Nephron progenitor cell (in vitro differentiated cells): ENCODE results near the gene TLE3.

ENCODE experiments used
- DNase-seq: peaks from one replicate; pipeline ENCODE4 v3.0.0; 2021
- H3K27ac Mint-ChIP-seq: 2 replicates; pipeline ENCODE4 v1.8.0; 2021; ENCODE audit warnings: mild to moderate bottlenecking, moderate library complexity, mixed read lengths
- H3K27me3 Mint-ChIP-seq: 2 replicates; pipeline ENCODE4 v1.8.0; 2021; ENCODE audit warnings: mild to moderate bottlenecking, low read depth, mixed read lengths; ENCODE audit not compliant: poor library complexity
- H3K36me3 Mint-ChIP-seq: 2 replicates; pipeline ENCODE4 v1.8.0; 2021; ENCODE audit warnings: low read depth, mixed read lengths
- H3K4me1 Mint-ChIP-seq: 2 replicates; pipeline ENCODE4 v1.8.0; 2021; ENCODE audit warnings: mixed read lengths
- H3K4me3 Mint-ChIP-seq: 2 replicates; pipeline ENCODE4 v1.8.0; 2021; ENCODE audit warnings: mild to moderate bottlenecking, moderate library complexity, mixed read lengths
- H3K9me3 Mint-ChIP-seq: 2 replicates; pipeline ENCODE4 v1.8.0; 2021; ENCODE audit warnings: mild to moderate bottlenecking, moderate library complexity, mixed read lengths
- TF ChIP-seq, protein P1 (sequence below): fragments of 200-600 bp; sonication (generic); IDR thresholded peaks from 2 replicates; pipeline ENCODE4 v1.5.0; 2021; ENCODE audit warnings: antibody characterized with exemption

TLE3 gene

DNA sequence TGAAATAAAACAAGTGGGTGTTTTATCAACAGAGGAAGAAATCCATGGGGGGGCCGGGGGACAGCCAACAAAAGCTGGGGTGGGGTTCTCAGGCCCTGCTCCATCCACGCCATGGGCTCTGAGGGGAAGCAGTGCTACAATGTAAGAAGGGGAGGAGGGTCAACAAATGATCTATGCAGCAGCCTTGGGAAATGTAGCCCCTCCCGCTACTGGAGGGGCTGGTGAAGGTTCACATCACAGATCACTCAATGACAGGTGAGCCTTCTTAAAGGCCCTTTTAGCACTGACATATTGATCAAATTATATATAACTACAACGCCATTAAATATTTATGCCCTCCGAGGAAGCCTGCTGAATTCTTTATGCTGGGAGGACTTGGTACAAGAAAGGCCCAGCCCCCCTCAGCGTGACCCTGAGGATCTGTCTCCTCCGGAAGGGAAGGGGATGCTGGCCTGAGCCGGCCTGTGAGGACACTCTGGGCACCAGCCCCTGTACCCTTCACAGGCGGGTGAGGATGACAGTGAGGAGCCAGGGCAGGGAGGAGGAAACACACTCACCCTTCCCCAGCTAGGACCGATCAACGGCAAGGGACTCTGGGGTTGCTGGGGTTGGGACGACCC lies 15.3 kb downstream of the TLE3 start:
- Mint-ChIP-seq H3K27me3 (peaks cover 9% of the 10 kb centered on the region), H3K36me3 (peaks cover 49% of the 10 kb centered on the region), H3K4me1 (peaks cover 87% of the 10 kb centered on the region), H3K9me3 (no peaks in the 10 kb centered on the region), H3K4me3 (peak overlapping the region; percentile 61), H3K27ac (no peak overlapping the region)
- no peak for DNase-seq
- TF ChIP-seq, protein P1, sequence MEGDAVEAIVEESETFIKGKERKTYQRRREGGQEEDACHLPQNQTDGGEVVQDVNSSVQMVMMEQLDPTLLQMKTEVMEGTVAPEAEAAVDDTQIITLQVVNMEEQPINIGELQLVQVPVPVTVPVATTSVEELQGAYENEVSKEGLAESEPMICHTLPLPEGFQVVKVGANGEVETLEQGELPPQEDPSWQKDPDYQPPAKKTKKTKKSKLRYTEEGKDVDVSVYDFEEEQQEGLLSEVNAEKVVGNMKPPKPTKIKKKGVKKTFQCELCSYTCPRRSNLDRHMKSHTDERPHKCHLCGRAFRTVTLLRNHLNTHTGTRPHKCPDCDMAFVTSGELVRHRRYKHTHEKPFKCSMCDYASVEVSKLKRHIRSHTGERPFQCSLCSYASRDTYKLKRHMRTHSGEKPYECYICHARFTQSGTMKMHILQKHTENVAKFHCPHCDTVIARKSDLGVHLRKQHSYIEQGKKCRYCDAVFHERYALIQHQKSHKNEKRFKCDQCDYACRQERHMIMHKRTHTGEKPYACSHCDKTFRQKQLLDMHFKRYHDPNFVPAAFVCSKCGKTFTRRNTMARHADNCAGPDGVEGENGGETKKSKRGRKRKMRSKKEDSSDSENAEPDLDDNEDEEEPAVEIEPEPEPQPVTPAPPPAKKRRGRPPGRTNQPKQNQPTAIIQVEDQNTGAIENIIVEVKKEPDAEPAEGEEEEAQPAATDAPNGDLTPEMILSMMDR: no peak

DNA sequence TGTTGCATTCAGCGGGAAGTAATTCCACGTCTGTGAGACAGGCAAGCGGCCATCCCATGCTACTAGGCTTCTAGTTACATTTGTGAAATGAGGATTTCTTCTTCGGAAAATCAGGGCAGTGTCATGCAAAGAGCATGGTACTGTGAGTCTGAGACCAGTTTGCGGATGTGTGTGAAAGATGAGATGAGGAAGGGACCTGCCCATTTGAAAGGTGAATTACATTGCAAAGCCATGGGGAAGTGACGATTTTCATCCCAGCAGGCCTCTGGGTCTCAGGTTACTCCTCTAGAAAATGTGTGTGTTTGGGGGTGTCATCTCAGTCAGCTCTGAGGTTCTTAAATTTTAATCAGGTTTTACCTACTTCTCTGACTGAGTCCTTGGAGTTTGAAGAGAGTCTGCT lies 16.1 kb downstream of the TLE3 start:
- TF ChIP-seq, protein P1: no peak
- Mint-ChIP-seq H3K4me1 (peaks cover 81% of the 10 kb centered on the region), H3K27ac (no peak overlapping the region), H3K9me3 (no peaks in the 10 kb centered on the region), H3K4me3 (peak overlapping the region; percentile 61), H3K36me3 (peaks cover 42% of the 10 kb centered on the region), H3K27me3 (peaks cover 9% of the 10 kb centered on the region)
- no peak for DNase-seq

DNA sequence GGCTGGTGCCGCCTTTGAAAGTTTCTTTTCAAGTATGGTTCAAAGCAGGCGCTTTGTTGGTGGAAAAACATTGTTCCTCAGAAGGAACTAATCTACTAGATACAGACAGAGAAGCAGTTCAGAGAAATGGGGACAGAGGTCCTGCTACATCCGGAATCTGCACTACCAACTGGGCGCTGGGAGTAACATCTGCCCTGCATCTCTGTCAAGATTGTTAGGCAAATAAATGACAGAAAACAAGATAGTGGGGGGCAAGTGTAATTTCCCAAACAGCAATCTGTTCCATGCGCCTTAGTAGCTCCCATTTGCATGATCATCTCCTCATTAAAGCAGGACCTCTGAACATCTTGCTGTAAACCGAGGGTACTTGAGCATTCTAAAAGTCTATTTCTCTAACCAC lies 17.4 kb downstream of the TLE3 start:
- H3K27me3 Mint-ChIP-seq: peaks cover 9% of the 10 kb centered on the region
- no peak for DNase-seq
- no peak overlapping the region for H3K27ac Mint-ChIP-seq
- TF ChIP-seq, protein P1: no peak
- H3K4me3 Mint-ChIP-seq: peak overlapping the region; percentile 56
- H3K4me1 Mint-ChIP-seq: peaks cover 84% of the 10 kb centered on the region
- no peaks in the 10 kb centered on the region for H3K9me3 Mint-ChIP-seq
- H3K36me3 Mint-ChIP-seq: peaks cover 42% of the 10 kb centered on the region

GRCh38 chr15:70079888-70080287 lies 17.8 kb downstream of the TLE3 start:
- Mint-ChIP-seq H3K27ac (no peak overlapping the region), H3K9me3 (no peaks in the 10 kb centered on the region), H3K4me3 (no peak overlapping the region), H3K36me3 (peaks cover 42% of the 10 kb centered on the region), H3K4me1 (peaks cover 84% of the 10 kb centered on the region), H3K27me3 (peaks cover 10% of the 10 kb centered on the region)
- no peak for DNase-seq
- TF ChIP-seq, protein P1: no peak

- DNase-seq: no peak
- TF ChIP-seq, protein P1: no peak
- Mint-ChIP-seq H3K27me3 (peaks cover 12% of the 10 kb centered on the region), H3K9me3 (no peaks in the 10 kb centered on the region), H3K27ac (no peak overlapping the region), H3K4me3 (no peak overlapping the region), H3K36me3 (peaks cover 45% of the 10 kb centered on the region), H3K4me1 (peaks cover 84% of the 10 kb centered on the region)
Observed at GRCh38 chr15:70078578-70079417, 18.9 kb downstream of the TLE3 start.
